HepG2 (cell line): ENCODE results near the gene BSN. TPM values are rescaled to one million over a fixed set of nuclear protein-coding genes. Genes with fewer than 3 reads are reported as not detected.
A peak's percentile ranks its signal among the peaks of the same experiment; 100 is the strongest.

Experiments used
- ASH2L ChIP-seq: fragments of 300-600, 200-600 bp; sonication (generic); IDR thresholded peaks from 2 replicates; pipeline ENCODE4 v1.7.0; 2017; ENCODE audit warnings: low read depth, mild to moderate bottlenecking, moderate library complexity, mixed read lengths, low read length; ENCODE audit not compliant: insufficient read length
- GATAD1 ChIP-seq: IDR thresholded peaks from 2 replicates; pipeline ENCODE4 v1.6.1; 2016; ENCODE audit warnings: missing genetic modification reagents, missing compliant biosample characterization
- KDM2A ChIP-seq: sonication (generic); formaldehyde crosslinking; IDR thresholded peaks from 2 replicates; pipeline ENCODE4 v1.4.0; 2020; ENCODE audit warnings: low read depth, missing genetic modification reagents, borderline replicate concordance
- MEF2D ChIP-seq: sonication (generic); formaldehyde crosslinking; IDR thresholded peaks from 2 replicates; pipeline ENCODE4 v1.5.1; 2020; ENCODE audit warnings: mild to moderate bottlenecking, missing genetic modification reagents
- MEIS2 ChIP-seq: sonication (generic); formaldehyde crosslinking; IDR thresholded peaks from 2 replicates; pipeline ENCODE4 v1.9.0; 2021; ENCODE audit warnings: mild to moderate bottlenecking, missing genetic modification reagents
- NCOA5 ChIP-seq: sonication (generic); formaldehyde crosslinking; IDR thresholded peaks from 2 replicates; pipeline ENCODE4 v1.4.0; 2020; ENCODE audit warnings: missing genetic modification reagents
- NR2F1 ChIP-seq, 2 experiments: fragments of 450-650 bp in 1 of 2; formaldehyde crosslinking in 1 of 2; IDR thresholded peaks; 2 replicates each; pipeline versions ENCODE4 v1.5.0 to v1.6.1; 2016 to 2020; ENCODE audit warnings: mild to moderate bottlenecking in 1 of 2, missing compliant biosample characterization in 1 of 2, missing genetic modification reagents in 1 of 2, moderate library complexity in 1 of 2
- PAX8 ChIP-seq: sonication (generic); formaldehyde crosslinking; IDR thresholded peaks from 2 replicates; pipeline ENCODE4 v1.8.0; 2022; ENCODE audit warnings: mild to moderate bottlenecking, missing genetic modification reagents, borderline replicate concordance
- SOX6 ChIP-seq, 2 experiments: fragments of 450-650 bp in 1 of 2; sonication (generic) in 1 of 2; formaldehyde crosslinking in 1 of 2; IDR thresholded peaks; 2 replicates each; pipeline versions ENCODE4 v1.4.0 to v1.6.1; 2017 to 2020; ENCODE audit warnings: antibody characterized with exemption in 1 of 2, mild to moderate bottlenecking in 1 of 2, missing genetic modification reagents in 1 of 2
- TBX2 ChIP-seq: sonication (generic); formaldehyde crosslinking; IDR thresholded peaks from 2 replicates; pipeline ENCODE4 v1.5.0; 2020; ENCODE audit warnings: missing genetic modification reagents, mild to moderate bottlenecking, borderline replicate concordance
- TGIF2 ChIP-seq: IDR thresholded peaks from 2 replicates; pipeline ENCODE4 v1.6.1; 2016; ENCODE audit warnings: control low read depth, missing compliant biosample characterization
- TOPORS ChIP-seq: sonication (generic); formaldehyde crosslinking; IDR thresholded peaks from 2 replicates; pipeline ENCODE4 v1.8.0; 2023; ENCODE audit warnings: mild to moderate bottlenecking, missing genetic modification reagents
- ZBTB46 ChIP-seq: sonication (generic); formaldehyde crosslinking; IDR thresholded peaks from 2 replicates; pipeline ENCODE4 v1.4.0; 2020; ENCODE audit warnings: mild to moderate bottlenecking, missing genetic modification reagents, borderline replicate concordance
- ZNF362 ChIP-seq: sonication (generic); formaldehyde crosslinking; IDR thresholded peaks from 2 replicates; pipeline ENCODE4 v1.4.0; 2020; ENCODE audit warnings: missing genetic modification reagents, mild to moderate bottlenecking, borderline replicate concordance
- ZNF546 ChIP-seq: sonication (generic); formaldehyde crosslinking; conservative IDR thresholded peaks from 2 replicates; pipeline ENCODE4 v1.8.1; 2023; ENCODE audit warnings: mild to moderate bottlenecking, missing genetic modification reagents
- ZNF577 ChIP-seq: sonication (generic); formaldehyde crosslinking; IDR thresholded peaks from 2 replicates; pipeline ENCODE4 v1.4.0; 2020; ENCODE audit warnings: mild to moderate bottlenecking, low read depth, missing genetic modification reagents, borderline replicate concordance
- ZNF660 ChIP-seq: sonication (generic); formaldehyde crosslinking; IDR thresholded peaks from 2 replicates; pipeline ENCODE4 v1.5.1; 2020; ENCODE audit warnings: mild to moderate bottlenecking, low read depth, missing genetic modification reagents, borderline replicate concordance
- ZNF7 ChIP-seq: IDR thresholded peaks from 2 replicates; pipeline ENCODE4 v1.6.1; 2016; ENCODE audit warnings: missing biosample characterization, missing genetic modification reagents
- polyA plus RNA-seq, 8 experiments: library from polyadenylated mRNA; depleted of rRNA in 3 of 8; stranded (reverse) in 7 of 8; unstranded in 1 of 8; fragments of >200 nt; fragmentation: Illumina TruSeq in 4 of 8; extraction: Trizol in 4 of 8; gene quantifications; 2 replicates each; pipeline versions ENCODE4 v1.2.1 to v1.2.3, GENCODE V29; 2011 to 2016; ENCODE audit warnings: low read depth in 4 of 8, missing spikeins in 1 of 8, mixed read lengths in 1 of 8; ENCODE audit not compliant: insufficient read depth in 1 of 8
- total RNA-seq, 5 experiments: library from RNA; depleted of rRNA; stranded (reverse); fragments of >200 nt; fragmentation: Illumina TruSeq; extraction: Trizol; gene quantifications; 2 replicates each; pipeline ENCODE4 v1.2.3, GENCODE V29; 2016; ENCODE audit warnings: low read depth in 1 of 5
- TF ChIP-seq, protein P1 (sequence below): sonication (generic); formaldehyde crosslinking; IDR thresholded peaks from 2 replicates; pipeline ENCODE4 v1.5.0; 2020; ENCODE audit warnings: mild to moderate bottlenecking, missing genetic modification reagents
- TF ChIP-seq, protein P2 (sequence below): sonication (generic); formaldehyde crosslinking; IDR thresholded peaks from 2 replicates; pipeline ENCODE4 v1.4.0; 2020; ENCODE audit warnings: missing genetic modification reagents
- TF ChIP-seq, protein P3 (sequence below): sonication (generic); formaldehyde crosslinking; IDR thresholded peaks from 2 replicates; pipeline ENCODE4 v1.4.0; 2020; ENCODE audit warnings: missing genetic modification reagents

The BSN gene
- total and polyA plus RNA-seq, 2 of the 13 experiments (the other 11 are each of a cell fraction or from before 2014, with no cell fraction given) = 0.42 to 0.86 TPM

GRCh38 chr3:49553692-49554632, at the start of gene BSN (continued):
- TF ChIP-seq ASH2L (peak; percentile 44), TGIF2 (peak; percentile 55), TBX2 (CRISPR knock-in tag) (peak; percentile 47; the same call in 1 of the 2 replicates), ZBTB46 (no peak), ZNF577 (CRISPR knock-in tag) (no peak), ZNF660 (CRISPR knock-in tag) (no peak), TOPORS (CRISPR knock-in tag) (no peak), KDM2A (CRISPR knock-in tag) (peak; percentile 44), MEF2D (peak; percentile 50; the same call in 1 of the 2 replicates), GATAD1 (CRISPR knock-in tag) (peak; percentile 51), SOX6 (IDR thresholded peaks at IDR 0.05) (no peak), SOX6 (CRISPR knock-in tag; IDR thresholded peaks at IDR 0.05) (0 out of 2 replicates have a peak, but pooled peaks have one; percentile 25), ZNF7 (CRISPR knock-in tag) (no peak), ZNF362 (CRISPR knock-in tag) (no peak), PAX8 (CRISPR knock-in tag) (0 out of 2 replicates have a peak, but pooled peaks have one; percentile 33), NR2F1 (CRISPR knock-in tag; IDR thresholded peaks at IDR 0.05) (no peak), NCOA5 (CRISPR knock-in tag) (no peak), MEIS2 (CRISPR knock-in tag) (peak; percentile 0; the same call in 1 of the 2 replicates), ZNF546 (CRISPR knock-in tag) (0 out of 2 replicates have a peak, but pooled peaks have one; percentile 3)
- TF ChIP-seq, protein P1, sequence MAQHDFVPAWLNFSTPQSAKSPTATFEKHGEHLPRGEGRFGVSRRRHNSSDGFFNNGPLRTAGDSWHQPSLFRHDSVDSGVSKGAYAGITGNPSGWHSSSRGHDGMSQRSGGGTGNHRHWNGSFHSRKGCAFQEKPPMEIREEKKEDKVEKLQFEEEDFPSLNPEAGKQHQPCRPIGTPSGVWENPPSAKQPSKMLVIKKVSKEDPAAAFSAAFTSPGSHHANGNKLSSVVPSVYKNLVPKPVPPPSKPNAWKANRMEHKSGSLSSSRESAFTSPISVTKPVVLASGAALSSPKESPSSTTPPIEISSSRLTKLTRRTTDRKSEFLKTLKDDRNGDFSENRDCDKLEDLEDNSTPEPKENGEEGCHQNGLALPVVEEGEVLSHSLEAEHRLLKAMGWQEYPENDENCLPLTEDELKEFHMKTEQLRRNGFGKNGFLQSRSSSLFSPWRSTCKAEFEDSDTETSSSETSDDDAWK (CRISPR knock-in tag) = no peak
- TF ChIP-seq, protein P2, sequence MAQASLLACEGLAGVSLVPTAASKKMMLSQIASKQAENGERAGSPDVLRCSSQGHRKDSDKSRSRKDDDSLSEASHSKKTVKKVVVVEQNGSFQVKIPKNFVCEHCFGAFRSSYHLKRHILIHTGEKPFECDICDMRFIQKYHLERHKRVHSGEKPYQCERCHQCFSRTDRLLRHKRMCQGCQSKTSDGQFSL (CRISPR knock-in tag) = no peak
- TF ChIP-seq, protein P3, sequence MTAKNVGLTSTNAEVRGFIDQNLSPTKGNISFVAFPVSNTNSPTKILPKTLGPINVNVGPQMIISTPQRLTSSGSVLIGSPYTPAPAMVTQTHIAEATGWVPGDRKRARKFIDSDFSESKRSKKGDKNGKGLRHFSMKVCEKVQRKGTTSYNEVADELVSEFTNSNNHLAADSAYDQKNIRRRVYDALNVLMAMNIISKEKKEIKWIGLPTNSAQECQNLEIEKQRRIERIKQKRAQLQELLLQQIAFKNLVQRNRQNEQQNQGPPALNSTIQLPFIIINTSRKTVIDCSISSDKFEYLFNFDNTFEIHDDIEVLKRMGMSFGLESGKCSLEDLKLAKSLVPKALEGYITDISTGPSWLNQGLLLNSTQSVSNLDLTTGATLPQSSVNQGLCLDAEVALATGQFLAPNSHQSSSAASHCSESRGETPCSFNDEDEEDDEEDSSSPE (CRISPR knock-in tag) = peak; percentile 65
